Right cardiac atrium (tissue), 5 donors: ENCODE results near the gene TBC1D23. TPM values are rescaled to one million over a fixed set of nuclear protein-coding genes. Genes with fewer than 3 reads are reported as not detected.
"Not testable (repeated sequence)": the region's sequence is repeated elsewhere in the genome, so short reads cannot be mapped to it uniquely, and the experiment has no call there.

ENCODE experiments used
- ATAC-seq, 2 donors: fragments of 200-7000 bp; cut with Tn5 transposase; one replicate each; pipeline versions ENCODE4 v1.8.0 to v1.9.1; 2020; ENCODE audit warnings: moderate library complexity in 2 of 2, mild to moderate bottlenecking in 1 of 2
- DNase-seq, 3 donors: peaks; one replicate each; pipeline ENCODE4 v3.0.0-alpha.2; 2020
- H3K27ac ChIP-seq: one replicate; pipeline ENCODE4 v1.5.1; 2013; ENCODE audit warnings: mild to moderate bottlenecking, low read length, control low read depth, moderate library complexity
- H3K27me3 ChIP-seq: one replicate; pipeline ENCODE4 v1.6.1; 2013; ENCODE audit not compliant: control insufficient read depth, insufficient read depth
- H3K4me1 ChIP-seq: one replicate; pipeline ENCODE4 v1.6.1; 2013; ENCODE audit warnings: low read length; ENCODE audit not compliant: control insufficient read depth, insufficient read depth
- H3K4me3 ChIP-seq: one replicate; pipeline ENCODE4 v1.5.1; 2013; ENCODE audit warnings: low read length, control low read depth
- H3K9me3 ChIP-seq: one replicate; pipeline ENCODE4 v1.6.1; 2013; ENCODE audit warnings: low read length; ENCODE audit not compliant: control insufficient read depth
- WGBS: extraction: QIAGEN DNeasy Blood & Tissue Kit; methylation state at CpG from one replicate; pipeline ENCODE4 v1.1.7; 2013; 5-methylcytosine and 5-hydroxymethylcytosine counted together
- intact Hi-C, 4 donors: fragments of 100-400 bp; cut with DNase I; formaldehyde crosslinking; loops; one replicate each; pipeline versions ENCODE4 v1.11.0 to v1.14.0; 2022 to 2023
- polyA plus RNA-seq: library from polyadenylated mRNA; stranded (reverse); fragments of 200-250 nt; gene quantifications from one replicate; pipeline ENCODE4 v1.2.3, GENCODE V29; 2013
- total RNA-seq, 4 donors: library from RNA; stranded (reverse); fragmentation: NEBNext Ultra II Directional; extraction: Animal tissue kit (Norgen Biotek cat#: 25700); gene quantifications; one replicate each; pipeline ENCODE4 v1.2.1, GENCODE V29; 2021
- donor health status: healthy with polysubstance abuse.
- donor health status: DM: no; HTN: yes; CAD: no.
- donor health status: DM: no; HTN: no; CAD: no.
- donor health status: DM: no; HTN: yes; CAD: no; lungs with severe emphysema.
- donor health status: DM: yes; HTN: yes; CAD: no.

Gene TBC1D23
- total and polyA plus RNA-seq, 5 donors, result 15.0 to 37.4 (median 31.1) TPM

DNA sequence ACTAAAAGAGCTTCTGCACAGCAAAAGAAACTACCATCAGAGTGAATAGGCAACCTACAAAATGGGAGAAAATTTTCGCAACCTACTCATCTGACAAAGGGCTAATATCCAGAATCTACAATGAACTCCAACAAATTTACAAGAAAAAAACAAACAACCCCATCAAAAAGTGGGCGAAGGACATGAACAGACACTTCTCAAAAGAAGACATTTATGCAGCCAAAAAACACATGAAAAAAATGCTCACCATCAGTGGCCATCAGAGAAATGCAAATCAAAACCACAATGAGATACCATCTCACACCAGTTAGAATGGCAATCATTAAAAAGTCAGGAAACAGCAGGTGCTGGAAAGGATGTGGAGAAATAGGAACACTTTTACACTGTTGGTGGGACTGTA is 91.0 kb downstream of the TBC1D23 start:
- not testable (repeated sequence) for ATAC-seq

GRCh38 chr3:100352296-100353231 is 91.8 kb downstream of the TBC1D23 start:
- H3K27ac ChIP-seq, result no peak overlapping the region
- H3K9me3 ChIP-seq, result no peaks in the 10 kb centered on the region
- DNase-seq, result no peak
- no peaks in the 10 kb centered on the region for H3K4me1 ChIP-seq
- H3K27me3 ChIP-seq, result no peaks in the 10 kb centered on the region
- no peak for ATAC-seq
- 94% methylated on average over 10 of the region's 10 CpGs for WGBS
- intact Hi-C loops, result no loop called here
- H3K4me3 ChIP-seq, result no peak overlapping the region

More for the DNA sequence above, 91.0 kb downstream of the TBC1D23 start:
- intact Hi-C loops, H3K9me3 ChIP-seq, H3K4me1 ChIP-seq, H3K27me3 ChIP-seq, DNase-seq, H3K4me3 ChIP-seq, H3K27ac ChIP-seq: not testable (repeated sequence)
- 100% methylated on average over 1 of the region's 2 CpGs for WGBS

GRCh38 chr3:100354850-100355249 is 94.1 kb downstream of the TBC1D23 start:
- intact Hi-C loops, result no loop called here
- ATAC-seq, result no peak
- 93% methylated on average over 3 of the region's 3 CpGs for WGBS

DNA sequence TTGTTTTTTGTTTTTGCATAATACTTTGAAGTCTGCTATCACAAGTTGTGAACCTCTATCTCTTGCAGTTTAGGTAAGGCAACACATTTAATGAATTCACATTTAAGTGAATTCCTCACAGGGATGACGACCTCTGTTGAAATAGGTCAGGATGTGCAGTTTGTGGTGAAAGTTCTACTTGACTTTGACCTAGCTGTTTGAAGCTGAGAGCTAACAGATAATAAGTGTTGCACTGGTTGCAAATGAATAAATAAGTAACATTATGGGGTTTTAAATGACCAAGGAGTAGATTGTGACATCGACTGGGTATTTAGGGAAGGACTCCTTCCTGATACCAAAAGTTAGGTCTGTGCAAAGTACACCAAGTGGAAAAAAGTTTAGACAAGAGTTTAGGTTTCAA is 97.6 kb downstream of the TBC1D23 start:
- DNase-seq (no peak), ATAC-seq (no peak)
- 92% methylated on average over 2 of the region's 2 CpGs for WGBS
- peaks cover 3% of the 10 kb centered on the region for H3K9me3 ChIP-seq
- intact Hi-C loops, result no loop called here
- H3K27me3 ChIP-seq, result no peaks in the 10 kb centered on the region
- H3K27ac ChIP-seq, result no peak overlapping the region
- no peaks in the 10 kb centered on the region for H3K4me1 ChIP-seq
- no peak overlapping the region for H3K4me3 ChIP-seq

More at GRCh38 chr3:100354850-100355249, 94.1 kb downstream of the TBC1D23 start:
- Histone ChIP-seq H3K4me3 (no peak overlapping the region), H3K27me3 (no peaks in the 10 kb centered on the region), H3K4me1 (no peaks in the 10 kb centered on the region), H3K27ac (no peak overlapping the region), H3K9me3 (no peaks in the 10 kb centered on the region)
- DNase-seq, result no peak

DNA sequence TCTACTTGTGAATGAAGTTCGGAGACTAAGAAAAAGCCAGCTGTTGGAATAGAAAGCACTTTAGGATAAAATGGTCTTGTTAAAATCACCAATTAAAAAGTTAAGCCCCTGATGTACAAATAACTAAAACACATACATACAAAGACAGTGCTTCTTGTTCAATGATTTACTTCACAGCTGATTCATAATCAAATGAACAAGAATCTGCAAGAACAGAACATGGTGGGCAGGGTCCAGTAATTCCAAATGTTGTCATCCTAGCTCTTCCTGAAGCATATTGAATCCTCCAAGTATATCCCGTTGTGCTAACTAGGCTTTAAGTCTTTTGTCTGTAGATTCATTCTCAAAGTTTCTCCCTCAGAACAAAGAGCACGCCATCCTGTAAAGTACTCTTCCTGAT is 98.2 kb downstream of the TBC1D23 start:
- intact Hi-C loops, result no loop called here
- no peak overlapping the region for H3K4me3 ChIP-seq
- WGBS, result 93% methylated on average over 3 of the region's 3 CpGs
- H3K27me3 ChIP-seq, result no peaks in the 10 kb centered on the region
- H3K4me1 ChIP-seq, result no peaks in the 10 kb centered on the region
- H3K9me3 ChIP-seq, result peaks cover 3% of the 10 kb centered on the region
- H3K27ac ChIP-seq, result no peak overlapping the region
- no peak for DNase-seq
- no peak for ATAC-seq

DNA sequence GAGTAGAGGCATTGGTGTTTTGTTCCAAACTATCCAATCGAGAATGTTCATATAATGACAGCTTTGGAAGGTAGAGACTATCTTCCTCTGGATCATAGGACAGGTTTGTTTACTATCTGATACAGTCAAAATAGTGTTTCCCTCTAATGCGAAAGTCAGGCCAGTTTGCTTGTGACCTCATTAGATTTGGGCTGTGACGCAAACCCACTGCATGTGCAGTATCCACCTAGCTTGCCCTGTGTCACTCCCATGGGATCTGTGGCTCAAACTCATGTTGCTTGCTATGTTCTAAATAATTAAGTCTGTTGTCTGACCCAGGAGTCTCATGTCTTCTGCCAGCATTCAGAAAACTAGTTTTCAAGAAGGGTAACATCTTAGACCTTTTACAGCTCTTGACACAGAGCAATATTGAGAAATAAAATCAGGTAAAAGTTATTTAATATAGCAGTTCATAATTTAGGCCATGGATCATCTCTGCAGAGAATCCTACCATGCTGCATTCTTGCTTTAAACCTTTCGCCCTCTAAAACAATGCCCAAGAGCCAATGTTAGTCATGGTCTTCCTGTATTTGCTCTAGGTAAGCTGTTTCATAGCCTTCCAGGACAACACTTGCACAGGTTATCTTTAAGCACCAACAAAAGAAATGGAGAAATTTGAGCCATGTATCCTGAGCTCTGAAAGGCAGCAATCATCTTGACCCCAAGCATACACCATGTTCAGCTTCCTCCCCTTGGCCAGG is 100.1 kb downstream of the TBC1D23 start:
- H3K27me3 ChIP-seq, result no peaks in the 10 kb centered on the region
- intact Hi-C loops, result no loop called here

GRCh38 chr3:100361897-100362296 is 101.1 kb downstream of the TBC1D23 start:
- Histone ChIP-seq H3K9me3 (peaks cover 3% of the 10 kb centered on the region), H3K27me3 (no peaks in the 10 kb centered on the region), H3K4me1 (no peaks in the 10 kb centered on the region), H3K27ac (no peak overlapping the region), H3K4me3 (no peak overlapping the region)
- intact Hi-C loops, result no loop called here
- ATAC-seq, result no peak
- 62% methylated on average over 1 of the region's 1 CpG for WGBS
- DNase-seq, result no peak

More for the DNA sequence above, 100.1 kb downstream of the TBC1D23 start:
- 94% methylated on average over 4 of the region's 4 CpGs for WGBS
- no peak for DNase-seq
- no peak overlapping the region for H3K27ac ChIP-seq
- H3K4me1 ChIP-seq, result no peaks in the 10 kb centered on the region
- peaks cover 3% of the 10 kb centered on the region for H3K9me3 ChIP-seq
- no peak overlapping the region for H3K4me3 ChIP-seq
- ATAC-seq, result no peak

DNA sequence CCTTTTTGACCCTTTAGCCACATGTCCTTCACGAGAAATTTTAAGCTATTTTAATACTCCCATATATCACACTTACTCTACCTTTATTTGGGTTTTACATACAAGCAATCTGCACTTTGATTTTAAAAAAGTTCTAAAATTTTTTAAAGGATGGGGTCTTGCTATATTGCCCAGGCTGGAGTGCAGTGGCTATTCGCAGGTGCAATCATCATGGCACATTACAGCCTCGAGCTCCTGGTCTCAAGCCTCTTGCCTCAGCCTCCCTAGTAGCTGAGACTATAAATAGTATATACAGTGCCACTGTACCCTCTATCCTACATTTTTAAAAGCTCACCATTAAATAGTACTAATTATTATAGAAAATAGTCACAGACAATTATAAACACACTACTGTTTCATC is 103.6 kb downstream of the TBC1D23 start:
- no peak for ATAC-seq
- intact Hi-C loops, result no loop called here
- Histone ChIP-seq H3K4me1 (no peaks in the 10 kb centered on the region), H3K27ac (no peak overlapping the region), H3K27me3 (no peaks in the 10 kb centered on the region), H3K4me3 (no peak overlapping the region), H3K9me3 (peaks cover 3% of the 10 kb centered on the region)
- DNase-seq, result no peak
- 91% methylated on average over 3 of the region's 3 CpGs for WGBS

- H3K4me1 ChIP-seq, result no peaks in the 10 kb centered on the region
- DNase-seq (no peak), ATAC-seq (no peak)
- WGBS, result 75% methylated on average over 2 of the region's 2 CpGs
- no peak overlapping the region for H3K4me3 ChIP-seq
- H3K27me3 ChIP-seq, result no peaks in the 10 kb centered on the region
- intact Hi-C loops, result no loop called here
- H3K9me3 ChIP-seq, result peaks cover 3% of the 10 kb centered on the region
- no peak overlapping the region for H3K27ac ChIP-seq
These were observed 105.6 kb downstream of the TBC1D23 start for GRCh38 chr3:100366424-100366823.

DNA sequence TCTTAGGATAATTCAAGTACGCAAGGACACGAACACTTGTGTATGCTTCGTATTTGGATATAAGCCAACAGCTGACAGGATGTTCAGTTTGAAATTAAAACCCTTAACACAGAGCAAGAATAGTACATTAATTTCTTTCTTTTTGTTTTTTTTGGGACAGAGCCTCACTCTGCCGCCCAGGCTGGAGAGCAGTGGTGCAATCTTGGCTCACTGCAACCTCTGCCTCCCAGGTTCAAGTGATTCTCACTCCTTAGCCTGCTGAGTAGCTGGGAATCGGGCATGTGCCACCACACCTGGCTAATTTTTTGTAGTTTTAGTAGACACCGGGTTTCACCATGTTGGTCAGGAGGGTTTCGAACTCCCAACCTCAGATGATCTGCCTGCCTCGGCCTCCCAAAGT is 107.6 kb downstream of the TBC1D23 start:
- Histone ChIP-seq H3K4me1 (no peaks in the 10 kb centered on the region), H3K27ac (no peak overlapping the region), H3K27me3 (no peaks in the 10 kb centered on the region), H3K9me3 (no peaks in the 10 kb centered on the region), H3K4me3 (no peak overlapping the region)
- WGBS, result 62% methylated on average over 8 of the region's 8 CpGs
- ATAC-seq (no peak), DNase-seq (no peak)
- intact Hi-C loops, result no loop called here

DNA sequence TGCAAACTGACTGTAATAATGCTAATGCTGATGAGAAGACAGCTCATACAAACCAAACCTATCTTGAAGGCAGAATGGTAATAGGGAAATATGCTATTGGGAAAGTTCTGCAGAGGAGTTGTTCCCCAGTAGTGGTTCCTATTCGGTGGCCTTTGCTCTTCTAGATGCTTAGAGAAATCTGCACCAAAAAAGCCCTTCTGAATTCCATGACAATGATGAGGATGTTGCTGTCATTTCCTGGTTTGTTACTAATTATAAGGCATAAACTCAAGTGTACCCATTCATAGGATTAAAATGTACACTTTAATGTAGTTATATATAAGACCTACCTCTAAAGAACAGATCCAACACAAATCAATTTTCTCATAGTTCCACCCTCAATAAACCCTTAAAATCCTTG is 110.0 kb downstream of the TBC1D23 start:
- intact Hi-C loops, result no loop called here
- Histone ChIP-seq H3K9me3 (no peaks in the 10 kb centered on the region), H3K27me3 (no peaks in the 10 kb centered on the region), H3K4me1 (no peaks in the 10 kb centered on the region), H3K27ac (no peak overlapping the region), H3K4me3 (no peak overlapping the region)
- DNase-seq (no peak), ATAC-seq (no peak)
- 84% methylated on average over 1 of the region's 1 CpG for WGBS
